ENCODE measurements around the gene TGM5. TPM values are rescaled to one million over a fixed set of nuclear protein-coding genes. Genes with fewer than 3 reads are reported as not detected.
A peak's percentile ranks its signal among the peaks of the same experiment; 100 is the strongest.
"Not testable (repeated sequence)": the region's sequence is repeated elsewhere in the genome, so short reads cannot be mapped to it uniquely, and the experiment has no call there.

The TGM5 gene
- total RNA-seq, 1 experiment from 2014 or later, result not detected

DNA sequence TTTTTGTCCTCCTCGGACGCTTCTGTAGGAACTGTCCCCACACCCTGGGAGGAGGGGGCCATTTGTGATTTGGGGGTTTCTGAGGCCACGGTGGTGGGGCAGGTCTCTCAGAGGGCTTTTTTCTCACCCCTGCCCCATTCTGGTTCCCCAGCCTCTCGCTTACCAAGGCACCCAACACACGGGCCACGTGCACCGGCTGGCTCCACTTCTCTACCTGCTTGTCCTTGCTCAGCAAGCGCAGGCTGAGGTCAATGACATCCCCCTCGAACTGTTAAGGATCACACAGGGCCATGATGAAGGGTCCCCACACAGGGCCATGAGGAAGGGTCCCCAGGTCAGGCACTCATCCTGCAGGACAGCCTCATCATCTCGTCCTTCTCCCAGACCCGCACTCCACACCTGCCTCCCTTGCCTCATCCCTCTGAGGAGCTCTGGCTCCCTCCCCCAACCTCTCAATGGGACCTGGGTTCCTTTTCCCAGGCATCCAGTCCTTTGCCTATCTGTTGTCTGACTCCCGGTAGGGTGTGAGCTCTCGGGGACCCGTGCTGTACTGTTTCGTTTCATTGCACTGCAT, 56.5 kb downstream of the TGM5 start:
- no peaks in the 10 kb centered on the region for H3K36me3 ChIP-seq (replicated peaks; ENCODE audit: control insufficient read depth, insufficient read depth, low read length)
- peak; percentile 16 for DNase-seq
- H3K27me3 ChIP-seq (ENCODE audit: control insufficient read depth, insufficient read depth, low read length), result no peaks in the 10 kb centered on the region
- no peak overlapping the region for H3K4me3 ChIP-seq (ENCODE audit: insufficient read depth, low read depth, low read length)

DNA sequence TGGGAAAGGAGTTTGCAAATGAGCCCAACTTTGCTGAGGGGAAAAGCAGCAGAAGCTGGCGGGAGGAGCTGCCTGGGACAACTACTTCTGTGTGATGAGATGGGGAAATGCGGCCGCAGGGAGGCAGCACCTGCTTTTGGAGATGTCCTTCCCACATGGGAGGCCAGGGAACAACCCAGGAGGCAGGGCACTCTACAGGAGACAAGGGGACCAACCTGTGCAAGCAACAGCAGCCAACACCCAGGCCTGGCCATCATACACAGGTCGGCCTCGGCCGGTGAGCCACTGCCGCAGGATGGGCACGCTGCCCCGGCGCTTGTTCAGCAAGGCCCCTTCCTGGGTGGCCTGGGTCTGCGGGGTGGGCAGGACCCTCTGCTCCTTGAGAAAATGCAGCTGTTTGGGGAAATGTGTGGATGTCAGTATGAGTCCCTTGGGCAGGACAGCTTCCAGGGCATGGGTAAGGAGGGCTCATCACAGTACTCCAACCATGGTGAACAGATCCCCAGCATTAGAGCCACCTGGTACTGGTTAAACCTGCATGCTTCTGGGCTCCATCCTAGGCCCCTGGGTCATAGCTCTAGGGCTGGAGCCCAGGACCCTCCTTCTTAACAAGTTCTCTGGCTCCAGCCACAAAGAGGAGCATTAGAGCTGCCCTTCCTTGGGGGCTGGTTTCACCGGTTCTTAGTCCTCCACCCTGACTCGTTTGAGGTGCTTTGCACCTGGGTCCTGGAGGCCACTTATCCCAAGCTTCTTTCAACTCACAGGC, 57.5 kb downstream of the TGM5 start:
- DNase-seq, result peak; percentile 89
- Histone ChIP-seq H3K36me3 (replicated peaks; ENCODE audit: control insufficient read depth, insufficient read depth, low read length) (no peaks in the 10 kb centered on the region), H3K27me3 (ENCODE audit: control insufficient read depth, insufficient read depth, low read length) (no peaks in the 10 kb centered on the region), H3K4me3 (ENCODE audit: insufficient read depth, low read depth, low read length) (no peak overlapping the region)

DNA sequence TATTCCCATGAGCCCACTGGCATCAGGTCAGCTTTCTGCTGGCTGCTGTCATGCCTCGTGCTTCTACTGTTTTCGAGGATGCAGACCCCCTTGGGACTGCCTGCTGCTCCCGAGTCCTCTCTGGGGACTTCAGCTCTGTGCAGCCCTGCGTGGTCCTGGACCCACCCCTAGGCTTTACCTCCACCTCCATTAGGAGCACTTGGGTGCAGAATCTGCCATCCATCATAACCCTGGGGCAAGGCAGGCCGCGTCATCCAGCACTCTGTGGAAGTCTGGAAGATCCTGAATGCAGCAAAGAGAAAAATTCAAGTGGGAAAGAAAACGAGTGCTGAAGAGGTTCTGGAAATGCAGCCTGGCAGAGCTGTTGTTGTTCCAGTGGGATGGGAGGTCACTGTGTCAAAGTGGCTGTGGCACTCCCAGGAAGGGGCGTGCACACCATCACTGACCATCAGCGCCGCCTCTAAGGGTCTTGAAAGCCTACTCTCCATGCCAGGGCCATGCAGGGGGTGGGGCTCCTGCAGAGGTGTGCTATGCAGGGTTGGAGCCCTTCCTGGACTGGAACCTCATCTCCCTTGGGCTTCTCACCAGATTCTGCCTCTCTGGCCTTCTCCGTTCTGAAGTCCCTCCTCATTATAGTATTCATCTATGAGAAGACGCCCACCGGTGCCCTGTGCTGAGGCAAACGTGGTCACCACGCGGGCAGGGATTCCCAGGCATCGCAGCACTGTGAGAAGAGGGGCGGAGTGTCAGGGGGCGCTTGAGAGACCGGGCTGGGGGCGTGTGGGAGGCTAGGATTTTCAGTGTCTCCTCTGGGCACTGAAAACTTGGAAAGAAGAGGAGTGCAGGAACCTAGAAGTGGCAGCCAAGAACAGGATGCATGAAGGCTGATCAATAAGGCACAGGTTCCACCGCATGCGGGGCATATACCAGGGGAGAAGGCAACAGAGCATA, 58.4 kb downstream of the TGM5 start:
- H3K36me3 ChIP-seq (replicated peaks; ENCODE audit: control insufficient read depth, insufficient read depth, low read length), result no peaks in the 10 kb centered on the region
- peak; percentile 11 for DNase-seq
- H3K4me3 ChIP-seq (ENCODE audit: insufficient read depth, low read depth, low read length), result no peak overlapping the region
- H3K27me3 ChIP-seq (ENCODE audit: control insufficient read depth, insufficient read depth, low read length), result no peaks in the 10 kb centered on the region

DNA sequence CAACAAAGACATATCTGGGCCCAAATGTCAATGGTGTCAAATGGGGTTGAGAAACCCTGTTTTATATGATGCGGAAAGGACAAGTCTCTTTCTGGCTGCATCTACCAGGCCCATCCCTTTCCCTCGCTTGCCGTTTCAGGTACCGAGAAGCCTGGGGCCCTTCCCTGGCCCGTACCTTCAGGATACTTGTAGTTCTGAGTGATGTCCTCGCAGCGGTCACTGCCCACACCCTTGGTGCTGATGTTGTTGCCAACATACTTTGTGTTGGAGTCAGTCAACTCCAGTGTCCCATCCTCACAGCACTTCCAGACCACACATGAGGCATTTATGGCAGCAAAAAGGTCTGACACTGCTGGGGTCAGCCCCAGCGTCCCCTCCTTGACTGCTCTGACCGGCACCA, 59.7 kb downstream of the TGM5 start:
- Histone ChIP-seq H3K27me3 (ENCODE audit: control insufficient read depth, insufficient read depth, low read length) (no peaks in the 10 kb centered on the region), H3K4me3 (ENCODE audit: insufficient read depth, low read depth, low read length) (no peak overlapping the region), H3K36me3 (replicated peaks; ENCODE audit: control insufficient read depth, insufficient read depth, low read length) (no peaks in the 10 kb centered on the region)
- peak; percentile 10 for DNase-seq

DNA sequence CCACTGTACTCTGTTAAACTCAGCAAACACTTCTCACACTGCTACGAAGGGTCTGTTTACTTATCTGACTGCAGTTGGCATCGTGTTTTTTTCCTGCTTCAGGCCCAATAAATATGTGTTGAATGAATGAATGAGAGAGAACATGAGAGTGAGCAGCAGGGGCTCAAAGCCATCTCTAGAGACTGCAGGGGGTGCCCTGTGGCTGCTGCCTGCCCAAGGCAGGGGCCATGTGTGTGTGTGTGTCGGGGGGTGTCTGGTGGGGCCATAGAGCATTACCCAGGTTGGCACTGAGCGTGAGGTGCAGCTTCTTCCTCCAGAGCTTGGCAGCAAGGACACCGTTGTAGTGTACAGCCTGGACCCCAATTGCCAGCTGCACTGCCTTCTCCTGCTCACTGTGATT, 60.7 kb downstream of the TGM5 start:
- Histone ChIP-seq H3K4me3 (ENCODE audit: insufficient read depth, low read depth, low read length) (no peak overlapping the region), H3K27me3 (ENCODE audit: control insufficient read depth, insufficient read depth, low read length) (no peaks in the 10 kb centered on the region), H3K36me3 (replicated peaks; ENCODE audit: control insufficient read depth, insufficient read depth, low read length) (no peaks in the 10 kb centered on the region)
- DNase-seq, result peak; percentile 8

DNA sequence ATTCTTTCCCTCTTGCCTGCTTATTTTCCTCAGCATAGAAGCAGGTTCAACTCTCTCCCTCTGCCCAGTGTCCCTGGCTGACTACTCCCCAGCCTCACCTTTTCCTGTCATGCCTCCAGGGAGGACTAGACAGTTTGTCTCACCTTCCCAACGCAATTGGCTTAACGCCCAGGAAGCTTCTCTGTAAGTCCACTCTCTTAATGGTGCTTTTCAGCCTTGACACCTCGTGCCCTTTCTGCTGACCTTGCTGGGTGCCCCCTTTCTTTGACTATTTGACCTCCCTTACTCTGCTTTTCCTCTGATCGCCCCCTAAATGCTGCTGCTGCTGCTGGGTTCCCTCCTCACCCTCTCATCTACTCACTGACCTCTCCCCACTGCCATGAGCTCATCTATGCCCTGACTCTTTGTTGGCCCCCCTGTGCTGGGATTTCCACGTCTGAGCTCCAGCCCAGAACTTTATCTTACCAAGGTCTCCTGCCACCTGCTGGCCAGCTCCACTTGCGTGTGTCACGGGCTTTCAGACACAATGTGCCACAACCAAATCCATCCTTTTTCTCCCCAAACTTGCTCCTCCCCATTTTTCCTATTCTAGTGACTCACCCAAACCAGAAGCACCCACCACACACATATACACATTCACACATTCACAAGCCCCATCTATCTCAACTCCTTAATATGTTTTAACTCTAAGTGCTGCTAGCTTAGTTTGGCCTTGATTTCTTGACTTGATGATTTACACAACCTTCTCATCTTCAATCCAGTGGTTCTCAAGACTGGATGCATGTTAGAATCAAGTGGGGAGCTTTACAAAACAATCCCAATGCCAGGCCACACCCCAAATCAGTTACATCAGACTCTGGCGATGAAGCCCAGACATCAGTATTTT, 62.5 kb downstream of the TGM5 start:
- Histone ChIP-seq H3K4me3 (ENCODE audit: insufficient read depth, low read depth, low read length) (no peak overlapping the region), H3K36me3 (replicated peaks; ENCODE audit: control insufficient read depth, insufficient read depth, low read length) (no peaks in the 10 kb centered on the region), H3K27me3 (ENCODE audit: control insufficient read depth, insufficient read depth, low read length) (no peaks in the 10 kb centered on the region)
- DNase-seq, result peak; percentile 80

DNA sequence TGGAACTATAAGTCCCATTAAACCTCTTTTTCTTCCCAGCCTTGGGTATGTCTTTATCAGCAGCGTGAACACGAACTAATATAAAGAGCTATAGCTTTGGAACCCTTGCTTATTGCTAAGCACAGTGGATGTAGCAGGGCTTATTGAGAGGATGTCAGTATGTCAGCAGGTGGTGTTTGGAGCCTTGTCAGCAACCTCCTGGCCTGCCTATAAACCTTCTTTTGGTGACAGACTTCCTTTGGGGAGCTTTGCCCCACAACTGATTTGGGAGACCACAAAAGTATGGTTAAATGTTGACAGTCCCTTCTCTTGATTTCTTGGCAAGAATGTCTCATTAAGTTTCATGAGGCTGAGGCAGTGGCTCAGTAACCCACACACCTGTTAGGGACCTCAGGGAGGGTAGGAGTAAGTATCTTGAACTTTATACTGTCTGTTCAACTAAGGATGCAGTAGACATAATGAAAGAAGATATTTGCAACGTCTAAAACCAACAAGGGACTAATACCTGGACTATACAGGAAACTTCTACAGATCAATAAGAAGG, 66.7 kb downstream of the TGM5 start:
- DNase-seq, result no peak
- H3K4me3 ChIP-seq (ENCODE audit: insufficient read depth, low read depth, low read length), result no peak overlapping the region
- H3K27me3 ChIP-seq (ENCODE audit: control insufficient read depth, insufficient read depth, low read length), result no peaks in the 10 kb centered on the region
- H3K36me3 ChIP-seq (replicated peaks; ENCODE audit: control insufficient read depth, insufficient read depth, low read length), result no peaks in the 10 kb centered on the region

DNA sequence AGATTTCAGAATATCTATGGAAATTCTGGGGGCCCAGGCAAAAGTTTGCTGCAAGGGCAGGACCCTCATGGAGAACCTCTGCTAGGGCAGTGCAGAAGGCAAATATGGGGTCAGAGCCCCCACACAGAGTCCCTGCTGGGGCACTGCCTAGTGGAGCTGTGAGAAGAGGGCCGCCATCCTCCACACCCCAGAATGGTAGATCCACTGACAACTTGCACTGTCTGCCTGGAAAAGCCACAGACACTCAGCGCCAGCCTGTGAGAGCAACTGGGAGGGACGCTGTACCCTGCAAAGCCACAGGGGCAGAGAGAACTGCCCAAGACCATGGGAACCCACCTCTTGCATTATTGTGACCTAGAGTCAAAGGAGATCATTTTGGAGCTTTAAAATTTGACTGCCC, 67.7 kb downstream of the TGM5 start:
- Histone ChIP-seq H3K27me3 (ENCODE audit: control insufficient read depth, insufficient read depth, low read length) (no peaks in the 10 kb centered on the region), H3K4me3 (ENCODE audit: insufficient read depth, low read depth, low read length) (no peak overlapping the region), H3K36me3 (replicated peaks; ENCODE audit: control insufficient read depth, insufficient read depth, low read length) (no peaks in the 10 kb centered on the region; the same call in 1 of the 2 replicates)
- DNase-seq, result no peak

DNA sequence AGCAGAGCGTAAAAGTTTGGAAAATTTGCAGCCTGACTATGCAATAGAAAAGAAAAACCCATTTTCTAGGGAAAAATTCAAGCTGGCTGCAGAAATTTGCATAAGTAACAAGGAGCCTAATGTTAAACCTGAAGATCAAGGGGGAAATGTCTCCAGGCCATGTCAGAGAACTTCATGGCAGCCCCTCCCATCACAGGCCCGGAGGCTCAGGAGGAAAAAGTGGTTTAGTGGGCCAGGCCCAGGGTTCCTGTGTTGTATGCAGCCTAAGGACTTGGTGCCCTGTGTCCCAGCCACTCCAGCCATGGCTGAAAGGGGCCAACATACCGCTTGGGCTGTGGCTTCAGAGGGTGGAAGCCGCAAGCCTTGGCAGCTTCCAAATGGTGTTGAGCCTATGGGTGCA, 68.2 kb downstream of the TGM5 start:
- not testable (repeated sequence) for DNase-seq; H3K27me3 ChIP-seq (ENCODE audit: control insufficient read depth, insufficient read depth, low read length); H3K36me3 ChIP-seq (replicated peaks; ENCODE audit: control insufficient read depth, insufficient read depth, low read length); H3K4me3 ChIP-seq (ENCODE audit: insufficient read depth, low read depth, low read length)

DNA sequence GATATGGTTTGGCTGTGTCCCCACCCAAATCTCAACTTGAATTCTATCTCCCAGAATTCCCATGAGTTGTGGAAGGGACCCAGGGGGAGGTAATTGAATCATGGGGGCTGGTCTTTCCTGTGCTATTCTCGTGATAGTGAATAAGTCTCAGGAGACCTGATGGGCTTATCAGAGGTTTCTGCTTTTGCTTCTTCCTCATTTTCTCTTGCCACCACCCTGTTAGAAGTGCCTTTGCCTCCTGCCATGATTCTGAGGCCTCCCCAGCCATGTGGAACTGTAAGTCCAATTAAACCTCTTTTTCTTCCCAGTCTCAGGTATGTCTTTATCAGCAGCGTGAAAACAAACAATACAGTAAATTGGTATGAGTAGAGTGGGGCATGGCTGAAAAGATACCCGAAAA, 69.0 kb downstream of the TGM5 start:
- H3K27me3 ChIP-seq (ENCODE audit: control insufficient read depth, insufficient read depth, low read length); DNase-seq; H3K36me3 ChIP-seq (replicated peaks; ENCODE audit: control insufficient read depth, insufficient read depth, low read length); H3K4me3 ChIP-seq (ENCODE audit: insufficient read depth, low read depth, low read length): not testable (repeated sequence)

DNA sequence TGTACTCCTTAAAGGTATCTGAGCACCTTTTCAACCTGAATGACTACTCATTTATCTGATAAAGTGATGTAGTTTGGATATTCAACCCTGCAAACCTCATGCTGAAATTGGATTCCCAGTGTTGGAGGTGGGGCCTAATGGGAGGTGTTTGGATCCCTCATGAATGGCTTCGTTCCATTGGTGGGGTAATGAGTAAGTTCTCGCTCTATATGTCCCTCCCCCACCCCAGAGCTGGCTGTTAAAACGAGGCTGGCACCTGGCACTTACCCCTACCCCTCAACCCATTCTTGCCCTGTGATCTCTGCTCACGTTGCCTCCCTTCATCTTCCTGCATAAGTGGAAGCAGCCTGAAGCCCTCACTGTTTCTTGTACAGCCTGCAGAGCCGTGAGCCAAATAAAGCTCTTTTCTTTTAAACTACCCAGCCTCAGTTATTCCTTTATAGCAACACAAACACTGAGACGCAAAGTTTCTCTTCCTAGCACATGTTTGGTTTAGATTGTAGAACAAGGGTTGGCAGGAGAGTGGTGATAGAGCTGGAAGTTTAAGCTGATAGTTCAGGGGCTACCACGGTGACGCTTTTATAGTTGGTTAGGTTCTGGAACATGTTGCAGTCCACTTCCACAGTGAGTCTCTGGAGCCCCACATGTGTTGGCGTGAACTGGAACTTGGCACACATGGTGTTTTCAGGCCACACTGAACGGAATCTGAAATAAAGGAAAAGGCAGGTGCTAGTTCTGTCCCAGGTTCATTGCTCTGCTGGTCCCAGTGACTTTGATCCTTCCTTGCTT, 69.8 kb downstream of the TGM5 start:
- H3K4me3 ChIP-seq (ENCODE audit: insufficient read depth, low read depth, low read length), result no peak overlapping the region
- peaks cover 2% of the 10 kb centered on the region; the same call in 1 of the 2 replicates for H3K36me3 ChIP-seq (replicated peaks; ENCODE audit: control insufficient read depth, insufficient read depth, low read length)
- H3K27me3 ChIP-seq (ENCODE audit: control insufficient read depth, insufficient read depth, low read length), result no peaks in the 10 kb centered on the region
- DNase-seq, result no peak

DNA sequence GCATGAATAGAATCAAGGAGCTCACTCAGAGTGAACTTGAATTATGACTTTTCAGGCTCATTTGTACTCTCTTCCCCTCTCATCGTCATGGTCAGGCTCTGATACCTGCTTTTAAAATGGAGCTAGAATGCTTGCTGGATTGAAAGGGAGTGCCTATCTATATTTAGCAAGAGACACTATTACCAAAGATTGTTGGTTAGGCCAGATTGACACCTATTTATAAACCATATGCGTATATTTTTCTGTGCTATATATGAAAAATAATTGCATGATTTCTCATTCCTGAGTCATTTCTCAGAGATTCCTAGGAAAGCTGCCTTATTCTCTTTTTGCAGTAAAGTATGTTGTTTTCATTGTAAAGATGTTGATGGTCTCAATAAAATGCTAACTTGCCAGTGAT, 71.9 kb downstream of the TGM5 start:
- no peak for DNase-seq
- no peaks in the 10 kb centered on the region for H3K27me3 ChIP-seq (ENCODE audit: control insufficient read depth, insufficient read depth, low read length)
- no peak overlapping the region for H3K4me3 ChIP-seq (ENCODE audit: insufficient read depth, low read depth, low read length)
- peaks cover 6% of the 10 kb centered on the region for H3K36me3 ChIP-seq (replicated peaks; ENCODE audit: control insufficient read depth, insufficient read depth, low read length)

DNA sequence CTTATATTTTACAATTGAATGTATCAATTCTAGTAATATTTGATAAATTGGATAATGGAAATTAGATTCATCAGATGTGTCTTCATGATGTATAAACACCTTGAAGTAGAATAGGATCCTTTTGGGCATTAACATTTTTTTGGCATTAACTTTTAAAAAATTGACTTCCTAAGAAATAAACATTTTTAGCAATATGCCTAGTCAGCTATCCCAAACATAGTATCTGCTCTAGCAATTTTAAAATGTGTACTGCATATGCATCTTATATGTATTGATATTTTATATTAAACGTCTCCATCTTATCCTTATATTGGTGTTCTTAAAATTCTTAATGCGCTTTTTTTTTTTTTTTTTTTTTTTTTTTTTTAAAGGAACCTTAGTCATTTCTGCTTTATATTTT, 73.0 kb downstream of the TGM5 start:
- peaks cover 6% of the 10 kb centered on the region for H3K36me3 ChIP-seq (replicated peaks; ENCODE audit: control insufficient read depth, insufficient read depth, low read length)
- no peak overlapping the region for H3K4me3 ChIP-seq (ENCODE audit: insufficient read depth, low read depth, low read length)
- no peaks in the 10 kb centered on the region for H3K27me3 ChIP-seq (ENCODE audit: control insufficient read depth, insufficient read depth, low read length)
- DNase-seq, result no peak
